Psoas muscle (tissue), 8 donors: ENCODE results near the gene FOXA3. TPM values are rescaled to one million over a fixed set of nuclear protein-coding genes. Genes with fewer than 3 reads are reported as not detected.

ENCODE experiments used
- ATAC-seq, 4 donors: fragments of 200-7000 bp; cut with Tn5 transposase; one replicate each; pipeline ENCODE4 v1.9.1; 2020; ENCODE audit warnings: moderate library complexity in 3 of 4, mild to moderate bottlenecking in 2 of 4
- DNase-seq, 2 donors: peaks; one replicate each; pipeline ENCODE4 v3.0.0-alpha.2; 2020
- H3K27ac ChIP-seq: fragments of 200-600 bp; one replicate; pipeline ENCODE4 v1.8.0; 2022
- H3K27me3 ChIP-seq, 3 donors: fragments of 200-600 bp in 1 of 3; one replicate each; pipeline versions ENCODE4 v1.6.1 to v1.8.0; 2013 to 2022; ENCODE audit warnings: low read length in 2 of 3, mild to moderate bottlenecking in 2 of 3, moderate library complexity in 1 of 3; ENCODE audit not compliant: insufficient read depth in 3 of 3
- H3K36me3 ChIP-seq, 2 donors: fragments of 200-600 bp in 1 of 2; one replicate each; pipeline versions ENCODE4 v1.6.1 to v1.8.0; 2013 to 2022; ENCODE audit warnings: low read depth in 1 of 2, mild to moderate bottlenecking in 1 of 2, moderate library complexity in 1 of 2; ENCODE audit not compliant: insufficient read depth in 1 of 2
- H3K4me1 ChIP-seq: fragments of 200-600 bp; one replicate; pipeline ENCODE4 v1.8.0; 2022
- H3K4me3 ChIP-seq: fragments of 200-600 bp; one replicate; pipeline ENCODE4 v1.8.0; 2022; ENCODE audit warnings: mild to moderate bottlenecking
- H3K9me3 ChIP-seq: fragments of 200-600 bp; one replicate; pipeline ENCODE4 v1.8.0; 2022
- CTCF ChIP-seq: fragments of 200-600 bp; IDR thresholded peaks from one replicate; pipeline ENCODE4 v1.8.0; 2022; ENCODE audit warnings: antibody characterized with exemption
- WGBS, 3 donors: extraction: QIAGEN DNeasy Blood & Tissue Kit; methylation state at CpG; one replicate each; pipeline versions ENCODE4 v1.1.6 to v1.1.7; 2013; 5-methylcytosine and 5-hydroxymethylcytosine counted together
- intact Hi-C, 2 donors: fragments of 100-400 bp; cut with DNase I; formaldehyde crosslinking; loops; one replicate each; pipeline versions ENCODE4 v1.11.0 to v1.14.2; 2022
- polyA plus RNA-seq, 3 donors: library from polyadenylated mRNA; stranded (reverse); fragments of 200-250 nt; gene quantifications; one replicate each; pipeline ENCODE4 v1.2.3, GENCODE V29; 2013
- total RNA-seq, 4 donors: library from RNA; stranded (reverse); fragmentation: NEBNext Ultra II Directional in 2 of 4; extraction: Animal tissue kit (Norgen Biotek cat#: 25700) in 2 of 4; gene quantifications; one replicate each; pipeline versions ENCODE4 v1.2.1 to v1.2.4, GENCODE V29; 2021 to 2023
- donor health status: healthy with polysubstance abuse.
- donor health status: DM: no; HTN: no; CAD: no; lungs with moderate emphysema.
- donor health status: Bipolar disorder and iron deficiency.
- donor health status: healthy.
- donor health status: DM: yes; HTN: yes; CAD: no.
- donor health status: DM: no; HTN: no; CAD: no.
- donor health status: DM: no; HTN: no; CAD: no.
- donor health status: DM: yes; HTN: yes; CAD: no.

The FOXA3 gene
- total and polyA plus RNA-seq, 7 donors, result 0.05 to 0.35 (median 0.23) TPM; not detected in 4

DNA sequence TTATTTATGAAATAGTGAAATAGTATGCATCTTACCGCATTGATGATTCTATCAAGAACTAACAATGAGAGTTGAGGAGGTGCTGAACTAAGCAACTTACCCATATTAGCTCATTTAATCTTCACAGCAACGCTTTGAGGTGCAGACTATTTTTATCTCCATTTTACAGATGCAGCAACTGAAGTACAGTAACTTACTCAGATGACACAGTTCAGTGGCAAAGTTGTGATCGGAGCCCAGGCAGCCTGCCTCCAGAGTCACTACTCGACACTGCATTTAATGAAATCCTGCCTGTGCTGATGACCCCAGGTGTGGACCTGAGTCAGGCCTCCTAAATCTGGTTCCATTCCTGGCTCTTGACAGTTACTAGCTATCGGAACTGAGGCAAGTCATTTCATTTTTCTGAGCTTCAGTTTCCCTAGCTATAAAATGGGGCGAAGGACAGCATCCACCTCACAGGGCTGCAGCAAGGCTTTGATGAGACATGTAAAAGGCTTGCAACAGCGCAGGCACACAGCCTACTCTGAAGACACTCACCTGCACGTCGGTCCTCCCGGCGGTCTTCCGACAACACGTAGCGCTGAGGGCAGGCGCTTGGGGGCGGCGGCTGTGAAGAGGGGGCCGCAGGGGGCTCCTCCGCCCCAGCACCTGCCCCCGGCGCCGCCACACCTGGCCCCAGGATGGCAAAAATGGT lies 36.8 kb downstream of the FOXA3 start:
- Histone ChIP-seq H3K4me1 (peaks cover 16% of the 10 kb centered on the region), H3K27me3 (no peaks in the 10 kb centered on the region), H3K36me3 (peaks cover 0 to 42% of the 10 kb centered on the region in 2 donors), H3K27ac (peak overlapping the region; percentile 9), H3K9me3 (no peaks in the 10 kb centered on the region), H3K4me3 (peak overlapping the region; percentile 91)
- intact Hi-C loops, result no loop called here
- WGBS, 3 donors, result 53 to 72% (median 60%) methylated on average over 22 of the region's 22 CpGs
- TF ChIP-seq CTCF, result no peak
- no peak for ATAC-seq
- DNase-seq, result no peak

DNA sequence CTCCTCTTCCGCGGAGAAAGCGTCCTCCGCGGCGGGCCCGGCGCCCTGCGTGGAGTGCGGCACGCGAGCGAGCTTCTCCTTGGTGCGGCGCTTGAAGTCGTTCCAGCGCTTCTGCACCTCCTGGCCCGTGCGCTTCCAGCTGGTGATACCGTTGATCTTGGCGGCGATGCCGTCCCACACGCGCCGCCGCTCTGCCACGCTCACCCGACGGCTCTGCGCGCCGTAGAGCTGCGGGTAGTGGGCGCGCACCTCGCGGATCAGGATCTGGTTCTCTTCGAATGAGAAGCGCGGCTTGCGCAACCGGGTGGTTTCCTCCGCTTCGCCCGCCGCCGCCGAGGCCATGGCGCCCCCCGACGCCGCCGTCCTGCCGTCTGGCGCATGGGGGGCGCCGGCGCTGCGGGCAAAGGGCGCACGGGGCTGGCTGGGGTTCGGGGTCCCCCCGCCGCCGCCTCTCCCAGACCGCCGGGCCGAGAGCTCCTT lies 37.3 kb downstream of the FOXA3 start:
- peak overlapping the region; percentile 9 for H3K27ac ChIP-seq
- no peaks in the 10 kb centered on the region for H3K27me3 ChIP-seq
- intact Hi-C loops, result no loop called here
- no peak for ATAC-seq
- H3K4me1 ChIP-seq, result peaks cover 16% of the 10 kb centered on the region
- no peak for TF ChIP-seq CTCF
- WGBS, 3 donors, result 9 to 13% (median 9%) methylated on average over 46 to 69 of the region's 69 CpGs
- peak in 1 of 2 donors; percentile 68 for DNase-seq
- peaks cover 0 to 38% of the 10 kb centered on the region in 2 donors for H3K36me3 ChIP-seq
- H3K4me3 ChIP-seq, result peak overlapping the region; percentile 91
- no peaks in the 10 kb centered on the region for H3K9me3 ChIP-seq

- Histone ChIP-seq H3K27ac (peak within 1 kb of the TSS; percentile 74), H3K9me3 (no peaks in the 10 kb centered on the region), H3K4me1 (peaks cover 16% of the 10 kb centered on the region), H3K27me3 (no peaks in the 10 kb centered on the region), H3K4me3 (peak within 1 kb of the TSS; percentile 91), H3K36me3 (peaks cover 0 to 35% of the 10 kb centered on the region in 2 donors)
- TF ChIP-seq CTCF, result no peak
- ATAC-seq, result peak in 1 of 4 donors; percentile 2
- intact Hi-C loops, result no loop called here
- WGBS, 3 donors, result 0 to 2% (median 1%) methylated on average over 32 to 47 of the region's 47 CpGs
- no peak for DNase-seq
Observed at GRCh38 chr19:45901912-45902650, 38.0 kb downstream of the FOXA3 start, which contains the start of gene MYPOP. Gene MYPOP (minus strand): TSS chr19:45902613. CDS start chr19:45901773, 840 bp downstream.

DNA sequence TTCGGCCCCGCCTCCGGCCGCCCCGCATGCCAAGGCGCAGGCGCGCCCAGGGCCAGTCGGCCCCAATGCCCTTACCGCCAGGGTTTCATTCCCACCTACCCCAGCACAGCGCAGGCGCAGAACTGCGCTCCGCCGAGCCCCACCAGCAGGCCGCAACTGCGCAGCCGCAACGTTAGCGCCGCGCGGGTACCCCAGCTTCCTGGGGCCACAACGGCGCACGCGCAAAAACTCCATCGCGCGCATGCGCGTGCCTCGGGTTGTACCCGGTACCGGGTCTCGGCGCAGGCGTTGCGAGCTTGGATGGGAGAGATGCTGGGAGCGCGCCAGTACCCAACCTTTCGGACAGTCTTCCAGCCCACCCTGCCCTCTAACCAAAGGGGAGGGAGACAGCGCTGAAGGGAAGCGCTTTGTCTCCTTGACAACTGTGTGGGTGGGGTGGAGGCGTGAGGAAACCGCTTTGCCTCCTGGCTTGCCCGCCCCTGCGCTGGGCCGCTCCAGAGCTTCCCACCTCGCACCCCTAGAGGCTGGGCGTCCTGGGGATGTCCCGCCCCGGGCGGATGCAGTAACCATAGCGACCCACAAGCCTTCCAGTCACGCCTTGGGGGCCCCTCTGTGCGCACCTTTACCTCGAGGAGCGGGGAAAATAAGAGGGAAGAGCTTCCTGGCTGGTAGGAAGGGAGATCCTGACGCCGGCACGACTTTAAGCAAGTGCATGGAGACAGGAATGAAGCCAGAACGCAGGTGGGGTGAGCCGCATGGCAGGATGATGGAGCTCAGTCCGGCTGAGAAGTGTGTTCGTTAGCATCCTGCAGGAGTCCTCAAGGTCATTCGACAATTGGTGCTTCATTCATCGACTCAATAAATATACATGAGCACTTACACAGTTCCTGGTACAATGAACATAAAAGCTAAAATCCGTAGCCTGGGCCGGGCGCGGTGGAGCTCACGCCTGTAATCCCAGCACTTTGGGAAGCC lies 38.8 kb downstream of the FOXA3 start:
- H3K36me3 ChIP-seq, result peaks cover 0 to 26% of the 10 kb centered on the region in 2 donors
- H3K9me3 ChIP-seq, result no peaks in the 10 kb centered on the region
- ATAC-seq (peak; percentile 97 to 98 (median 98)), DNase-seq (peak; percentile 98 to 100)
- peak overlapping the region; percentile 74 for H3K27ac ChIP-seq
- WGBS, 3 donors, result 1% methylated on average over 61 to 73 of the region's 73 CpGs
- no peak for TF ChIP-seq CTCF
- peak overlapping the region; percentile 91 for H3K4me3 ChIP-seq
- intact Hi-C loops, result no loop called here
- H3K27me3 ChIP-seq, result no peaks in the 10 kb centered on the region
- peaks cover 16% of the 10 kb centered on the region for H3K4me1 ChIP-seq
